ENCODE measurements around the gene TMEM184B.

Gene TMEM184B

DNA sequence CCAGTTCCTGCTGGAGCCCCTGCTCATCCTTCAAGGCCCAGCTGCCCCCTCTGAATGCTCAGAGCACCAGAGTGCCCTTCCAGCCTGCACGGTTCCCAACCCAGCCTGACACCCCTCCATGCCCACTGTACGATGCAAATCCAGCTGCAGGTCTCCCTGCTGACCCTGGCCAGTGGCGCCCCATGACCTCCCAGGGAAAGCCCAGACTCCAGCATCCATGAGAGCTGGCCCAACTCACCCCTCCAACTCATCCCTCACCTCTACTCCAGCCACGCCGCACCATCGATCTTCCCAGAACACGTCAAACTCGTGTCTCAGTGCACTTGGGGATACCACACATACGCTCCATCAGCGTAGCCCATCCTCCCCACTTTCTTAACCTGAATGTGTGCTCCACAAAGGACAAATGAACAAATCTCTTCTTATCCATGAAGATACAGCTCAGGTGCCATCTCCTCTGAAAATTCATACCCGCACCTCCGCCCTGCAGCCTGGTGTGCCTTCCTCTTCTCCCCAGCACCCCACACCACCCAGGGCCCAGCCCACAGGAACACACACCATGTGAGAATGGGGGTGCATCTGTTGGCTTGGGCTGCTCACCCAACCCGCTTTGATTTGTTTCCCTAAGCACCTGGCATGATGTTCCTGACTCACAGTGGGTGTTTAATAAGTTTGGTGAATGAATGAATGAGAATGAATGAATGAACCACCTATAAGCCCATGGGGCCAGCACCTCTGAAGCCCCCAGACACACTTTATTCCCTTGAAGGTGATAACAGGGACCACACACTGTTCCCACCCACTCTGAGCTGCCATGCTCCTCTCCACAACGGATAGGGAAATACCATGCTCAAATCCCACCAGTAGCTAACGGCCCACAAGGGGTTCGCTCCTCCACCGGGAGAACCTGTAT lies 97.3 kb downstream of the TMEM184B start:
- DNase-seq: no peak

DNA sequence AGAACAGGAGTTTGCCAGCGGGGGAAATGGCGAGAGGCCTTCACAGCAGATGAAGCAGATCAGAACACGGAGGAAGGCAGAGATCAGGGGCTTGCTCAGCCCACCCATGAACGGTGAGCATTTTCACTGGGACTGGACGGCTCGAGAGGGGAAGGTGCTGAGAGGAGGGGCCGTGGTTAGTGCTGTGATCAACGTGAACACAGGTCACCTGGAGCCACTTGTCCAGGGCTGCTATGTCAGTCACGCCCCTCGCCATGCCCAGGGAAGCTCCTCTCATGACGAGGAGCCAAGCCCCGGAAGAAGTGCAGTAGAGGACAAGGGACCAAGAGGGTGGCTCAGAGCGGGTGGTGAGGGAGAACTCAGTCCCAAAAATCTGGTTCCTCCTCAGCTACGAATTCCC lies 98.2 kb downstream of the TMEM184B start:
- no peak for DNase-seq

DNA sequence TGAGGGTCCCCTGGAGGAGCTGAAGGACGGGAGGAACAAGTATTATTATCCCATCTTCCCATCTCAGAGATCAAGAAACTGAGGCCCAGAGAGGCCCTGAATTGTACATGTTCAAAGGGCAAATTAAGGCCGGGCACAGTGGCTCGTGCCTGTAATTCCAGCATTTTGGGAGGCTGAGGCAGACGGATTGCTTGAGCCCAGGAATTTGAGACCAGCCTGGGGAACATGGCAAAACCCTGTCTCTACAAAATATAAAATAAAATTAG lies 99.2 kb downstream of the TMEM184B start:
- no peak for DNase-seq

DNA sequence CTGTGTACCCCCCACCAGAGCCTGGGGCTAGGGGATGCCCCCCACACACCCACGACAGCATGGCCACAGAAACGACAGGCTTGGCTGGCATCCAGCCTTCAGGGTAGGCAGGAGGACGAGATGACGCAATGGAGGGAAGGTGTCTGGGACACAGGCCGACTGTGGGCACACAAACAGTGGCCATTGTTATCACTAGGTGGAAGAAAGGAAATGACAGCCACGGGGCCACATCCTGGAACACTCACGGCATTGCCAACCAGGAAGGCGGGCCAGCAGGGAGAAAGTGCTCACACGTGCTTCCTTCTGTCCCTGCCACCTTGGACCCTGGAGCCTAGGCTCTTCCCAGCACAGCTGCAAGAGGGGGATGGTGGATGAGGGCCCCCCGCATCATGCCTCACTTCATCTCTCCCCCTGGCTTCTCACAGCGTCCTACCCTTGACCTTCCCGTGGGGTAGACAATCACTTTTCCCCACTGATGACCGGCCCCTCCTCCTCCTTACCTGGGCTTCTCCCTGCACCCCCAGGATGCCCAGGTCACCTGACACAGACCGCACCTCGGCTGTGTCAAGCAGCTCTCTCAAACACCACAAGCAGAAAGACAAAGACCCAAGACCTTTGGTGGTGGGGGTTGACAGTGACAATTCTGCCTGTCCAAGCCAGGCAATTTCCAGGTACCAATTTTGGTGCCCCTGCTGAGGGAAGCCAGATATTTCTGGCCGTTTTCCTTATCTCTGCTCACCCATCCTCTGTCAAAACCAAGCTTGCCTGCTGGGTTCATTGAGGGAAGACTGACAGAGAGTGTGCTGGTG lies 99.8 kb downstream of the TMEM184B start:
- no peak for DNase-seq

DNA sequence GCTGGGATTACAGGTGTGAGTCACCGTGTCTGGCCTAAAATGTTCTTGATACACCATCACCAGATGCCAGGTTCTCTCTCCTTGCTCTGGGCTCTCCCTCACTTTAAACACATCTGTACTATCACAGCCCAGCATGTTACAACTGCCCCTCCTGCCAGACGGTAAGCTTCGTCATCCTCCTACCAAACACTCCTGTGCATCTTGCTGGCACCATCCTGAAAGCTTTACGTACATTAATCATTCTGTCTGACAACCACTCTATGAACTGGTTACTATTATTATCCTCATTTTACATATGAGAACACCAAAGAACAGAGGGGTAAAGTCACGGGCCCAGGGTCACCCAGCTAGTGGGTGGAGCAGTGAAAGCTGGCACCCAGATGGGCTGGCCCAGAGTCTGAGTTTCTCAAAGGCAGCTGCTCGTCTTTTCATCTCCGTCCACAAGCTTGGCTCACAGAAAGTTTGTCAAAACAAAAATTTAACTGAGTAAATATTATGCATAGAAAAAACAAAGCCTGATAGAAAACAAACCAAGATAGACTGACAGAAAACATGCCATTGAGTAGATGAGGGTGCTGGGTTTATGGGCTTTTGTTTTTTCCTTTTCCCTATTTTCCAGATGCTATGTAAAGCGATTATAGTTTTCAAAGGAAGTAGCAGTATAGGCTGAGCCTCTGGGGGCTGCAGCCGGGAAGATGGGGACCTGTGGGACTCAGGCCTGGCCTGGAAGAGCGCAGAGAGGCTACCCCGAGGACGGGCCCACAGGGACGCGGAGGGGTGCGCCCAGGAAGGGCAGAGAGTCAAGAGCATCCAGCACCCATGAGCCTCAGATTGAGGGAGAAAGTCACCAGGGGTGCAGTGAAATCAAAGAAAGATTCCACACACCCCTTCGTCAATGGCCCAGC lies 100.6 kb downstream of the TMEM184B start:
- DNase-seq: no peak

DNA sequence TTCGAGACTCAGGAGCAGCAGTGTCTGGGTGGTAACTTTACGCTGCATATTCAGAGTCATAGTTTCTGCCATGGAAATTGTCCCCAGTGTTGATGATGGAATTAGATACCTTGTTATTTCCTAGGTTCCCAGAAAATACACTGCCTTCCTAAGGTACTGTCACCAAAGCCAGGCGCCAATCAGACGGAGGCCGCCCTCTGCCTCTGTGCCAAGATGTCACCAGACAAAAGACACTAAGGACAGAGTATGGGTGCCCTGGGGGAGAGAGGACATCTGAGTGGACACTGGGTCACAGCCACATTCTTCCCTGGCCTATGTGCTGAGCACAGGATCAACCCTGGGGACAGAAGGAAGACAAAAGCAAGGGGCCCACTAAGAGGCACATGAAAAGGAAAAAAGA lies 102.3 kb downstream of the TMEM184B start:
- no peak for DNase-seq

Data from stimulated activated CD4-positive, alpha-beta T cell treated with anti-CD3 and anti-CD28 coated beads, Interleukin-2, amount 100 ng/mL, for 48 hours (primary cell).